Lower lobe of right lung (tissue), 2 donors: ENCODE results near the gene CDC42SE2. TPM values are rescaled to one million over a fixed set of nuclear protein-coding genes. Genes with fewer than 3 reads are reported as not detected.

Source experiments
- ATAC-seq, 2 donors: fragments of 200-7000 bp; cut with Tn5 transposase; one replicate each; pipeline ENCODE4 v1.9.1; 2020 to 2022; ENCODE audit warnings: mild to moderate bottlenecking in 2 of 2, moderate library complexity in 2 of 2
- DNase-seq: peaks from one replicate; pipeline ENCODE4 v3.0.0-alpha.2; 2020
- H3K27ac ChIP-seq: fragments of 200-600 bp; one replicate; pipeline ENCODE4 v1.8.0; 2022
- H3K27me3 ChIP-seq: fragments of 200-600 bp; one replicate; pipeline ENCODE4 v1.8.0; 2022; ENCODE audit warnings: low read depth
- H3K36me3 ChIP-seq: fragments of 200-600 bp; one replicate; pipeline ENCODE4 v1.8.0; 2022; ENCODE audit warnings: mild to moderate bottlenecking
- H3K4me1 ChIP-seq: fragments of 200-600 bp; one replicate; pipeline ENCODE4 v1.8.0; 2022
- H3K4me3 ChIP-seq: fragments of 200-600 bp; one replicate; pipeline ENCODE4 v1.8.0; 2022; ENCODE audit warnings: mild to moderate bottlenecking
- H3K9me3 ChIP-seq: fragments of 200-600 bp; one replicate; pipeline ENCODE4 v1.8.0; 2022
- CTCF ChIP-seq: fragments of 200-600 bp; IDR thresholded peaks from one replicate; pipeline ENCODE4 v1.8.0; 2022; ENCODE audit warnings: antibody characterized with exemption, mild to moderate bottlenecking
- intact Hi-C: fragments of 100-400 bp; cut with DNase I; formaldehyde crosslinking; loops from one replicate; pipeline ENCODE4 v1.11.0; 2022
- total RNA-seq: library from RNA; stranded (reverse); fragmentation: NEBNext Ultra II Directional; extraction: Animal tissue kit (Norgen Biotek cat#: 25700); gene quantifications from one replicate; pipeline ENCODE4 v1.2.1, GENCODE V29; 2021
- donor health status: DM: no; HTN: yes; CAD: no; lungs with severe emphysema.

The CDC42SE2 gene
- total RNA-seq, 1 donor from 2014 or later, result 38.7 TPM

GRCh38 chr5:131389869-131390265, 126.0 kb downstream of the CDC42SE2 start:
- H3K36me3 ChIP-seq, result peaks cover 43% of the 10 kb centered on the region
- ATAC-seq (no peak), DNase-seq (no peak)
- H3K4me3 ChIP-seq, result no peak overlapping the region
- TF ChIP-seq CTCF, result no peak
- no peaks in the 10 kb centered on the region for H3K27me3 ChIP-seq
- no peak overlapping the region for H3K27ac ChIP-seq
- peaks cover 22% of the 10 kb centered on the region for H3K4me1 ChIP-seq
- intact Hi-C loops, result no loop called here
- no peaks in the 10 kb centered on the region for H3K9me3 ChIP-seq

GRCh38 chr5:131392466-131393095, 128.7 kb downstream of the CDC42SE2 start:
- peaks cover 57% of the 10 kb centered on the region for H3K36me3 ChIP-seq
- H3K27me3 ChIP-seq, result no peaks in the 10 kb centered on the region
- DNase-seq, result no peak
- no peak overlapping the region for H3K4me3 ChIP-seq
- peaks cover 15% of the 10 kb centered on the region for H3K4me1 ChIP-seq
- intact Hi-C loops, result no loop called here
- no peak overlapping the region for H3K27ac ChIP-seq
- TF ChIP-seq CTCF, result no peak
- no peak for ATAC-seq
- H3K9me3 ChIP-seq, result no peaks in the 10 kb centered on the region

GRCh38 chr5:131393498-131393968, 129.7 kb downstream of the CDC42SE2 start:
- intact Hi-C loops, result no loop called here
- H3K27ac ChIP-seq, result peak overlapping the region; percentile 22
- no peak for DNase-seq
- no peak for TF ChIP-seq CTCF
- H3K27me3 ChIP-seq, result no peaks in the 10 kb centered on the region
- peaks cover 57% of the 10 kb centered on the region for H3K36me3 ChIP-seq
- peak in 1 of 2 donors; percentile 35 for ATAC-seq
- H3K9me3 ChIP-seq, result no peaks in the 10 kb centered on the region
- peaks cover 15% of the 10 kb centered on the region for H3K4me1 ChIP-seq
- H3K4me3 ChIP-seq, result no peak overlapping the region

GRCh38 chr5:131394128-131394527, 130.3 kb downstream of the CDC42SE2 start:
- ATAC-seq, result peak; percentile 80 to 95
- H3K9me3 ChIP-seq, result no peaks in the 10 kb centered on the region
- peaks cover 57% of the 10 kb centered on the region for H3K36me3 ChIP-seq
- intact Hi-C loops, result no loop called here
- peaks cover 15% of the 10 kb centered on the region for H3K4me1 ChIP-seq
- no peaks in the 10 kb centered on the region for H3K27me3 ChIP-seq
- TF ChIP-seq CTCF, result no peak
- no peak for DNase-seq
- no peak overlapping the region for H3K4me3 ChIP-seq
- peak overlapping the region; percentile 22 for H3K27ac ChIP-seq

- no peak overlapping the region for H3K4me3 ChIP-seq
- TF ChIP-seq CTCF, result no peak
- no peak overlapping the region for H3K27ac ChIP-seq
- no peak for ATAC-seq
- peaks cover 57% of the 10 kb centered on the region for H3K36me3 ChIP-seq
- DNase-seq, result no peak
- no peaks in the 10 kb centered on the region for H3K27me3 ChIP-seq
- peaks cover 15% of the 10 kb centered on the region for H3K4me1 ChIP-seq
- intact Hi-C loops, result no loop called here
- H3K9me3 ChIP-seq, result no peaks in the 10 kb centered on the region
Measured at GRCh38 chr5:131396015-131396414, 132.2 kb downstream of the CDC42SE2 start.
